ENCODE data around the gene RAF1.

The RAF1 gene

DNA sequence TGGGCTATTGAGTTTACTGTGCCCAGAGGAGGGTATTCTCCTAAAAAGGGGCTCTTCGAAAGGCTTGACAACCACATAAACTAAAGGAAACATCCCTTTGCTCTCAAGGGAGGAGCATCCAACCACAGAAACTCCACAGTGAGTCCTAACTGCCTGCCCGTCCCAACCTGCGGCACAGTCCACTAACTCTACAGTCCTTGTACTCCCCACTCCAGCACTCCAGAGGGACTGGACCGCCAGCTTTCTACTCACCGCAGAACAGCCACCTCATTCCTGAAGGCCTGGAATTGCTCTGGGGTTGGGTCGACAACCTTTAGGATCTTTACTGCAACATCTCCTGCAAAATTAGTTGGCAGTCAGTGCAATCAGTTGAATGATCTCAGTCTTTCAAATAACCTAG is 72.5 kb downstream of the RAF1 start:
- no peak for DNase-seq (ENCODE audit: low read depth)

DNA sequence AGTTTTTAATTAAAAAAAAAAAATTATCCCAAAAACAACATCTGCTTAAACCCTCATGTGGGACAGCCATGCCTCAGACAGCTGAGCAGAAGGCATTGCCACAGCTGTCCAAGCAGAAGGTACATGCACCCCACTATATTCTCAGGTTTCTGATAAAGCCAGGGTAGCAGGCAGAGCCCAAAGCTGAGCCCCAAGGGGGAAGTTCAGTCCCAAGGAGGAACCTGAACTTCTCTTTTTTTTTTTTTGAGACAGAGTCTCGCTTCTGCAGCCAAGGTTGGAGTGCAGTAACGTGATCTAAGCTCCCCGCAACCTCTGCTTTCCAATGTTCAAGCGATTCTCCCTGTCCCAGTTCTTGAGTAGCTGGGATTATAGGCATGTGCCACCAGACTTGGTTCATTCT is 73.8 kb downstream of the RAF1 start:
- no peak for DNase-seq (ENCODE audit: low read depth)

DNA sequence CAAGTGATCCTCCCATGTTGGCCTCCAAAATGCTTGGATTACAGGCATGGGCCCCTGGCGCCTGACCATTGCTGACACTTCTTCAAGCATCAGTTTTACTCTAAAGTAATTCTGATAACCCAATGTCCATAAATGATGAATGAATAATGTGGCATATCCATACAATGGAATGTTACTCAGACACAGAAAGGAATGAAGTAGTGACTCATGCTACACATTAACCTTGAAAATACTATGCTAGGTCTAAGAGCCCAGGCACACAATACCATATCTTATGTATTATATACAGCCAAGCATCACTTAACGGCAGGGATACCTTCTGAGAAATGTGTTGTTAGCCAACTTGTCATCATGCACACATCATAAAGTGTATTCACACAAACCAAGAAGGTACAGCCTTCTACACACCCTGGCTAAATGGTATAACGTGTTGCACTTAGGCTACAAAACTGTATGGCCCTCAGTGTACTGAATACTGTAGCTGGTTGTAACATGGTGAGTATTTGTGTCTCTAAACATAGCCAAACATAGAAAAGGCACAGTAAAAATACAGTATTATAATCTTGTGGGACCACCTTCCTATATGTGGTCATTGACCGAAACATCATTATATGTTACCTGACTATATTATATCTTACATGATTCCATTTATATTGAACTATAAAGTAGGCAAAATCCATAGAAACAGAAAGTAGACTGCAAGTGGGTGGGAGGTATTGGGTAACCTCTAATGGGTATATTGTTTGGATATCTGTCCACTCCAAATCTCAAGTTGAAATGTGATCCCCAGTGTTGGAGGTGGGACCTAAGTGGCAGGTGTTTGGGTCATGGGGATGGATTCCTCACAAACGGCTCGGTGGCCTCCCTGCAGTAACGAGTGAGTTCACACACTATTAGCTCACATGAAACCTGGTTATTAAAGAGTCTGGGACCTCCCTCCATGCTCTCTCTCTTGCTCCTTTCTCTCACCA is 75.6 kb downstream of the RAF1 start:
- no peak for DNase-seq (ENCODE audit: low read depth)

DNA sequence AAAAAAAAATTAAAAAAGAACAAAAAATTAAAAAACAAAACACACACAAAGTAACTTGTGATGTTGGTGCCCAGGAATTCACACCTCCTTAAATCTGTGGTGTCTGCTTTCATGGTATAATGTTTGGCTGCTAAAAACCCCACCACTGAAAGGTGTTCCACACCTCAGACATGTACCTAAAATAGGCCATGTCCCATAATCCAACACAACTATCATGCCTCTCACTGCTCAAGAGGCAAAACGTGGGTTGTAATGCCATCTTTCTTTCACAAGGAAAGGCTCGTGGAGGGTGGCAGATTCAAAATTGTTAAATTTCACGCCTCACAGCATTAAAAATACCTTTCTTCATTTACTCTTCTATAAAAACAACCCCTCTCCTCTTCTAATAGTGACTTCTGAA is 77.5 kb downstream of the RAF1 start:
- no peak for DNase-seq (ENCODE audit: low read depth)

DNA sequence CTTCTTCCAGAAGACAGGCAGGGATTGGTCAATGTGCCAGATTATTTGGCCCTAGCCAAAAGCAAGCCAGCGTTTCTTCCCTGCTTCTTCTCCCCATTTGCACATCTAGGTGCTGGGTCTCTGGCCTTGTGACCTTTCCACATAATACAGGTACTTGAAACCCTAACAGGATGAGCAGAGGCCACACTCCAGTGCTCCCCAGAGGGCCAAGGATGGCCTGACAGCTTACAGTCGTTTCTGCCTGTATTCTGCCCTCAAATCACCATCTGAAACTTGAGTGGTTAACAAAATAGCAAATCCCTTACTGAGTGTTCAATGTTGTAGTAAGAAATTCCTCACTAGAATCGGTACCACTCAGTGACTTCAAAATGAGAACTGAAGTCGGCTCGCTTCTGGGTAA is 77.9 kb downstream of the RAF1 start:
- DNase-seq (ENCODE audit: low read depth) = no peak

DNA sequence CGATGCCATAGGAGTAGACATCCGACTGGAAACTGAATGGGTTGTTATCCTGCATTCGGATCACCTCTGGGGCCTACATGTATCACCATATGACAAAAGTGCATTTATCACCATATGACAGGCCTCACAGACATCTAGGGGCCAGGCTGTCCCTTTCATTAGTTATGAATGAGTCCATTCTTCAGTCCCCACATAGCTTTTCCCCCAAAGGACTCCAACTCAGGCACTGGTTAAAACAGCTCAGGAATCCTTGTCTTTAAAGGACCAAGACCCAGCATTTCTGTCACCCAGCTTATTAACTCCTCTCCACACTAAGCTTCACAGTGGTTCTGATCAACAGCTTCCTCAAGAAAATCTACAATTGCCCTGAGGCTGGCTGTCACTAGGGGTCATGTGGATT is 78.7 kb downstream of the RAF1 start:
- no peak for DNase-seq (ENCODE audit: low read depth)

DNA sequence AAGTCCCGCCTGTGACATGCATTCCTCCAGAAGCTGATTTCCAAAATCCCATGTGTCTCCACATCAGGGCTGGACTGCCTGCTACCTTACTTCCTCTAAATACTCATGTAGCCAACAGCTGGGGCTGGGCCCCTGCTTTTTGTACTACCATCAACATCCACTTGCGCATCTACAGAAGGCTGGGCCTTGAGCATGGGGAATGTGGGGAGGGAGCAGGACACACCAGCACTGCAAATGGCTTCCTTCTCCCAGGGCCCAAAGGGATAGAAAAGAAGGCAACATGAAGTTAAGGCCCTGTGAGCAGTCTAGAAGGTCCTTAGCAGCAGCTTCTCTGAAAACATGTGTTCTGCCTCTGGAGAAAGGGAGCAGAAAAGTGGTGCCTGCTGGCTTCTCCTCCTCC is 79.8 kb downstream of the RAF1 start:
- no peak for DNase-seq (ENCODE audit: low read depth)

DNA sequence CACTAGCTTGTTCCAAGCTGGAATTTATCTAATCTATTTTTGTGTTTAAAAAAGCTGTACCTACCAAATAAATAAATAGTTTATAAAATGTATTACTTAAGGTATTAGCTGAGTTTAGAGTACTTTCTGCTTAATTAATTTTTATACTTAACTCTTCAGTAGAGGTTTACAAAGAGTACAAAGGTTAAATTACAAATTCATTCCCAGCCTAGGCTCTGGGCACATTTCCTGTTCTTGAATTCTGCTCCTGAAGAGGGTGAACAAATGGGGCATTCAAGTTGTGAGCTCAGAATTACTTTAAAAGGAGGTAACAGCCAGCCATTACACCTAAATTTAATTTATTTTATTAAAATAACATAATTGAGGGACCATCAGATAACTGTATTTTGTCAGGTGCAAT is 80.6 kb downstream of the RAF1 start:
- no peak for DNase-seq (ENCODE audit: low read depth)

DNA sequence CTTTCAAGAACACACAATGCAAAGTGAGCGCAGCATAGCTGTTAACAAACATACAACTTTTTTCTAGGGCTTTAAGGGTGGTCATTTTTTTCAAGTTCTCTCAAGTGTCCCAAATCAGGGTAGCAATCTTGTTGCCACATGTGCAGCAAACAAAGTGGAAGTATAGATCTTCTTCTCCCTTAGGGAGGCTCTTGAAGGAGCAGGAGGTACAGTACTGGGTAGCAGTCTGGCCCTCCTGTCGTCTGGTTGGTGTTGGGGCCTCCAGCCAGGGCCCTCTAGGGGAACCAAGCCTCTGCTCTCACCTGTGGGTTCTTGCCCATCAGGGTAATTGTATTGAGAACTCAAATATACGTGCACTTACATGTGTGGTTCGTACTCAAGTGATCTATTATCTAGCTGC is 81.2 kb downstream of the RAF1 start:
- DNase-seq (ENCODE audit: low read depth) = no peak

DNA sequence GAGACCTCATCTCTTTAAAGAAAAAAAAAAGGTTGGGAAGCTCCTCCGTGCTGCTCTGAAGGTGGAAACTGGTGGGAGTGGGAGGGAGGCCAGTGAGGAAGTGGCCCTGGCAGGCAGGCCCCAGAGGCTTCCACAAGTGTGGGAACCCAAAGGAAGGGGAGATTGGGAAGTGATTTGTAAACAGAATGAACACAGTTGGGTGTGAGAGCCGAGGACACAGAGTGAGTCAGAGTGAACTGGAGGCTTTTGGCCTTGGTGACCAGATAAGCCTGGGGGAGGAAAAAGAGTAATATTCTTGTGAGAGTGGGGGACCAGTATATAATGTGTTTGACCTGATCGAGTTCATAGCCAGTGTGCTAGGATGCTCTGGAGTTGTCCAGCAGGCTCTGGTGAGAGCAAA is 84.0 kb downstream of the RAF1 start:
- no peak for DNase-seq (ENCODE audit: low read depth)

DNA sequence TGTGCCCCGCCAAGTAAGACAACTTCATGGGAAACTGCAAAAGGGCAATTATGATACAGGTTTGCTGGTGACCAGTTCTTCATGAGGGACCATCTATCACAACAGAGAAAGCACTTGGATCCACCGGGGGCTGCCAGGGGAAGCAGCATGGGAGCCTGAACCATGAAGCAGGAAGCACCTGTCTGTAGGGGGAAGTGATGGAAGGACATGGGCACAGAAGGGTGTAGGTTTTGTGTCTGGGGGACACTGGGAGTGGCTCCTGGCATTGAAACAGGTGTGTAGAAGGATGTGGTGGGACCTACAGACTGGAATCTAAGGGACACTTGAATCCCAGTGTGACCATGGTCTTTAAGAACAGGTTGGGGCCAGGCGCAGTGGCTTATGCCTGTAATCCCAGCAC is 84.5 kb downstream of the RAF1 start:
- no peak for DNase-seq (ENCODE audit: low read depth)

DNA sequence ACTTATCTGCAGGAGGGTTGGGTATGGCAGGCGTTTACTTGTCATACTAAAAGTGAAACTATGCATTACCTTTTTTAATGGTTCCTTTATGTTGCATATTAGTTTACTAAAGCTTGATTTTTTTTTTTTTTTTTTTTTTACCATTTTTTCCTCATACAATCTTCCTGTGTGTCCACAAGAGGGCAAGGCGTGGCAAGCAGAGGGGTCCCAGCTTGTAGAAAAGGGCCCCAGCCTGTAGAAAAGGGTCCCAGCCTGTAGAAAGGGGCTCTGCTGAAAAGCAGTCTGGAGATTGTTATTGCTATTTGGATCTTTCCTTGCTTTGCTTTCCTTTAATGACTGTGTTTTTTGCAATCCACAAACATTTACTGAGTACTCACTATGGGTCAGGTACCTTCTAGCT is 85.2 kb downstream of the RAF1 start:
- DNase-seq (ENCODE audit: low read depth) = no peak

DNA sequence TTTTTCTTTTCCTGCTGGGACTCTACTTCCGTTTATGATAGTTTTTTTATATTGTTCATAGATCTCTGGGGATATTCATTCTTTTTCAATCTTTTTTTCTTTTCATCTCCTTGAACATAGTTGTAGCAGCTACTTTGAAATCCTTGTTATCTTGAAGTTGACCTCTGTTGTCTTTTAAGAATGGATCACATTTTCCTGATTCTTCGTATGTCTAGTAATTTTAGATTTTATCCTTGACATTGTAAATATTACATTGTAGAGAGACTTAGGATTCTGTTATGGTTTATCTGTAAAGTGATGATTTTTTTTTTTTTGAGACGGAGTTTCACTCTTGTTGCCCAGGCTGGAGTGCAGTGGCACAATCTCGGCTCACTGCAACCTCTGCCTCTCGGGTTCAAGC is 86.5 kb downstream of the RAF1 start:
- DNase-seq (ENCODE audit: low read depth) = no peak

DNA sequence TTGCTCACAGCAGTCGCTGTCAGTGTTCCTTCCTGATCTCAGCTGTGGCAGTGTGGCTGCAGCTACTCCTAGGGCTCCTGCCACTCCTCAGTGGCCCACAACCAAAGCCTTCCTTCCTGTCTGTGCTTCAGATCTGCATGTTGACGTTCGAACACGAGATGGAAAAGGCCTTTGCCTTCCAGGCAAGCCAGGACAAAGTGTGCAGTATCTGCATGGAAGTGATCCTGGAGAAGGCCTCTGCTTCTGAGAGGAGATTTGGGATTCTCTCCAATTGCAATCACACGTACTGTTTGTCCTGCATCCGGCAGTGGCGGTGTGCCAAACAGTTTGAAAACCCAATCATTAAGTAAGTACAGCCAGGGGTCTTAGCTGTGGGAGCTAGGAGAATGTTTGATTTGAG is 89.3 kb downstream of the RAF1 start:
- DNase-seq (ENCODE audit: low read depth) = no peak

DNA sequence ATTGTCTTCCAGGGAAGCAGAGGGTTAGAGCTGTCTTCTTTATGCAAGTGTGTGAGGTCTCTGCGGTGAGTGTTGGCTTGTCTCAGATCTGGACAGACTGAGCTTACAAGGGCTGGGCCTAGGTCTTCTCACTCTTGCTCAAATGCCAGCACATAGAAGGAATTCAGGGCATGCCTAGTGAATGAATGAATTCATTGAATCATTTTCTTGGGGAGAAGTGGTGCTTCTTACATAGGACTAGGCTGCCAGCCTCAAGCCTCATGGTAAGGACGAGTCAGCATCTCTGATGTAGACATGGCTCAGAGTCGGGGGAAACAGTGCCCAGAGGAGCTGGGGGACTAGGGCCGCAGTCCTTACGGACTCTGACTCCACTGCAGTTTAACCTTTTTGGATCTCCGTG is 89.8 kb downstream of the RAF1 start:
- DNase-seq (ENCODE audit: low read depth) = no peak

DNA sequence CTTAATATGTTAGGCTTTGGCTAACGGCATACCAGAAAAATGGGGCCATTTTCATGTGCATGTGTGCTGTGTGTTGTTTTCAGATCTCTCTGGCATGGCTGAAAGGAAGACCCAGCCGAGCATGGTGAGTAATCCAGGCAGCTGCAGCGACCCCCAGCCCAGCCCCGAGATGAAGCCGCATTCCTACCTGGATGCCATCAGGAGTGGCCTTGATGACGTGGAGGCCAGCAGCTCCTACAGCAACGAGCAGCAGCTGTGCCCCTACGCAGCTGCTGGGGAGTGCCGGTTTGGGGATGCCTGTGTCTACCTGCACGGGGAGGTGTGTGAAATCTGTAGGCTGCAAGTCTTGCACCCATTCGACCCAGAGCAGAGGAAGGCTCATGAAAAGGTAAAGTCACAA is 91.9 kb downstream of the RAF1 start:
- no peak for DNase-seq (ENCODE audit: low read depth)

DNA sequence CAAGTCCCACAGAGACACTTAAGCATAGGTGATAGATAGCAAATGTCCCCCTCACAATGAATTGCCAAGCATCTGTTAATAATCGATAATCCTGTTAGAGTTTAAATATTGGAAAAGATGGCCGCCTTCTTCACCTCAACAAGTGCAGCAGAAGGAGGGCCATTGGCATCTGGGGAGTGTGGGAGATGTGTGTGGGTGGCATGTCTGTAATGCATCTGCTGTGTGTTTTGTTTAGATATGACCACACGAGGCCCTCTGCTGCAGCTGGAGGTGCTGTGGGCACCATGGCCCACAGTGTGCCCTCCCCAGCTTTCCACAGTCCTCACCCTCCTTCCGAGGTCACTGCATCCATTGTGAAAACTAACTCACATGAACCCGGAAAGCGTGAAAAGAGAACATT is 94.1 kb downstream of the RAF1 start:
- DNase-seq (ENCODE audit: low read depth) = no peak

DNA sequence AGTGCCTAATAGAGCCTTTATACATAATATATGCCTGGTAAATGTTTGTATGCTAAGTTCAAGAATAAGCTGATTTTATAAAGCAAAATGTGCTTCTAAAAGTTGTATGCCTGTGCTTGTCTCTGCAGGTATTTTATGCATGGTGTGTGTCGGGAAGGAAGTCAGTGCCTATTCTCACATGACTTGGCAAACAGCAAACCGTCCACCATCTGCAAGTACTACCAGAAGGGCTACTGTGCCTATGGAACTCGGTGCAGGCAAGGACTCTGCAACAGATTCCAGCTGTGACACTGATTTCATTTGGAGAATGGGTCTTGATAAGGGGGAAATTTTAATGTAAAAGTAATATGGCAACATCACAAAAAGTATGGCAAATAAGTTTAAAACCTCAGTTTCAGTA is 95.2 kb downstream of the RAF1 start:
- no peak for DNase-seq (ENCODE audit: low read depth)

DNA sequence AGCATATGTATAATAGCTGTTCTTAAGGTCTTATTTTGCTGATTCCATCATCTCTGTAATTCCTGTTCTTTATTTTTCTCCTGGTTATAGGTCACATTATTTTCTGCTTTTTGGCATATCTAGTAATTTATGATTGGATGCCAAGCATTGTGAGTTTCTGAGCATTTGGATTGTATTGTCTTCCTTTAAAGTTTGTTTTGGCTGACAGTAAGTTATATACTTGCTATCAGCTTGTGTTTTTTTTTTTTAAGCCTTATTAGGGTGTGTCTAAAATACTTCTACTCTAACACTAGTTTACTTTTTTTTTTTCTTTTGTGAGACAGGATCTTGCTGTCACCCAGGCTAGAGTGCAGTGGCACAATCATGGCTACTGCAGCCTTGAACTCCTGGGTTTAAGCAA is 96.9 kb downstream of the RAF1 start:
- no peak for DNase-seq (ENCODE audit: low read depth)

DNA sequence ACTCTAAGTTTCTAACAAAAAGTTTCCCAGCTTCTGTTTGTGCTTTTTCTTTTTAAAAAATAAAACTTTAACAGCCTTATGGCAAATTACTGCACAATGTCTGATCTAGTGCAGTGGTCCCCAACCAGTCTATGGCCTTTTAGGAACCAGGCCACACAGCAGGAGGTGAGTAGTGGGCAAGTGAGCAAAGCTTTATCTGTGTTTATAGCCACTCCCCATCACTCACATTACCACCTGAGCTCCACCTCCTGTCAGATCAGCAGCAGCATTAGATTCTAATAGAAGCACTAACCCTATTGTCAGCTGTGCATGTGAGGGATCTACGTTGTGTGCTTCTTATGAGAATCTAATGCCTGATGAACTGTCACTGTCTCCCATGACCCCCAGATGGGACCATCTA is 101.5 kb downstream of the RAF1 start:
- no peak for DNase-seq (ENCODE audit: low read depth)

DNA sequence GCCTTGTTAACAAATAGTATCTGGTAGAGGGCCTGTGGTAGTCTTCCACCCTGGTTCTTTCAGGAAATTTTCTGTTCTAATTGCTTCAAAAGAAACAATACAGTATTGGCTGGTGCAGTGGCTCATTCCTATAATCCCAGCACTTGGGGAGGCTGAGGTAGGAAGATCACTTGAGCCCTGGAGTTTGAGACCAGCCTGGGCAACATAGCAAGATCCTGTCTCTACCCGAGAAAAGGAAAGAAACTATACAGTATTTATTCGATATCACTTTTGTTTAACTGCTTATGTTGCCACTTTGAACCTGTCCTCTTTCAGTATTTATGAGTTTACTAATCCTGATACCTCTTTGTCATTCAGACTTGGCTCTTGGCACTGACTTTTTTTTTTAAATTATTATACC is 102.5 kb downstream of the RAF1 start:
- DNase-seq (ENCODE audit: low read depth) = no peak

DNA sequence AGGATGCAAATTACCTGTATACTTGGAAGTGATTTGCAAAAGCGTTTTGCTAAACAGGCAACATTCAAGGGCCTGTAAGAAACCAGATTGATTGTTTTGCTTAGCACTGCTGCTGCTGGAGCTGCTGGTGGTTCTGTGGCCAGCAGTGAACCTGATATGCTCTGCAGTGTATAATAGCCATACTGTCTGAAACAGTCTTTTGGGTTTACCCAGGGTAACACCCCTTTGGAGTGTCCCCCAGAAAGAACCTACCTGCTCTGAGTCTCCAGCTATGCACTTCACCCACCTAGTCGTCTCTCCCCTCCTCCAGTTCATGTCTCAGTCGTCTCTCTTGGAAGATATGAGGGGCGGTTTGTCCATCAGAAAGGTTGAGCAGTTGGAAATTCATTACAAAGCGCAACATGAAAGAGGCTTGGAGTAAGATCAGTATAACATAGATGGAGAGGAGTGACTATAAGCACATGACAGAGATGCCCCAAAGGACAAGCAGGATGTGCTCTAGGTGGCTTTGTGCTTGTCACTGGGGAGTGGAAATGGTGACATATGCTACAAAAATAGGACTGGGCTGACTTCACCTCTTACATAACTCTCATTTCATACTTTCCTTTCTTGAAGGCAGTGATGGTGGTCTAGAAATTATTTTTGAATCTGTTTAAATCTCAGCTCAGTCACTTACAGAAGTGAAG is 103.3 kb downstream of the RAF1 start:
- no peak for DNase-seq (ENCODE audit: low read depth)

DNA sequence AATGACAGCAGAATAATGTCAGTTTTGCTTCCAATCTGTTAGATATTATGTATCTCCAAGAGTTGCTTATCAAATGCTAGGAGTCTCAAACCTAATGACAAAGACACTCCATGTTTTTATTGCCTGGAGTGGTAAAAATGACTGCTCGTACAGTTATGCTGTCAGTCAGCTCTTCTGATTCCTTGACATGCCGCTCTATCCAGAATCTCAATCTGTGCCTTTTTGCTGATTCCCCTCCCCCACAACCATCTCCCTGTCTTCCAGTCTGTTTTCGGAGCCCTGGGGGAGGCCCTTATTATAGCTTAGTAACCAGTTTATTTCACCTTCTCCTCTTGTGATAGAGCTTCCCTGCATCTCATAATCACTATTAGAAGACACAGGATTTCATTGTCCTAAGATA is 104.4 kb downstream of the RAF1 start:
- no peak for DNase-seq (ENCODE audit: low read depth)

DNA sequence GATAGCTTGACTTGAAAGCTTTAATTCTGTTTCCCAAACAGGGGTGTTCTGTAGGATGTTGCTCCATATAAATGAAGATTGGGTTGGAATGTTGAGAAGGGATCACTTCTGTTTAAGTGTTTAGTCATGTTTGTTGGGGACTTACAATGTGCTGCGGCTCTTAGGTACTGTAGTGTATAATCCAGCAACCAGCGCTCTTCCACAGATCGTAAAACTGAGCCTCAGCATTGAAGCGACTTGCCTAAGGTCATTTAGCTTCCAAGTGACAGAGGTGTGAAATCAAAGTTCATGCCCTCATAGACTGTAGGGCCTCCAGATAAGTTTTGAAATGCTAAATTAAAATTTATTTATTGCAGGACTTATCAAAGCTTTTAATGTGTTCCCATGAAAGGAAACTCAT is 105.2 kb downstream of the RAF1 start:
- no peak for DNase-seq (ENCODE audit: low read depth)

All from stromal cell of bone marrow (primary cell).